NB4 (cell line): Measurements from ENCODE around the gene EPB41L3.

Experiments used
- MAX ChIP-seq: IDR thresholded peaks from 2 replicates; pipeline ENCODE4 v1.6.1; 2011; ENCODE audit warnings: low read depth, low read length
- MYC ChIP-seq: IDR thresholded peaks from 2 replicates; pipeline ENCODE4 v1.6.1; 2011; ENCODE audit warnings: low read depth, low read length
- POLR2A ChIP-seq: IDR thresholded peaks from 2 replicates; pipeline ENCODE4 v1.6.1; 2011; ENCODE audit warnings: mild to moderate bottlenecking; ENCODE audit not compliant: insufficient read length; ENCODE audit errors: extremely low read depth
- TF ChIP-seq, protein P1 (sequence below): IDR thresholded peaks from one replicate; pipeline ENCODE4 v1.5.1; 2012; ENCODE audit warnings: low read depth, low read length

GRCh38 chr18:5513947-5514346 is 29.9 kb downstream of the EPB41L3 start:
- TF ChIP-seq POLR2A (no peak), MAX (no peak), MYC (no peak)
- TF ChIP-seq, protein P1, sequence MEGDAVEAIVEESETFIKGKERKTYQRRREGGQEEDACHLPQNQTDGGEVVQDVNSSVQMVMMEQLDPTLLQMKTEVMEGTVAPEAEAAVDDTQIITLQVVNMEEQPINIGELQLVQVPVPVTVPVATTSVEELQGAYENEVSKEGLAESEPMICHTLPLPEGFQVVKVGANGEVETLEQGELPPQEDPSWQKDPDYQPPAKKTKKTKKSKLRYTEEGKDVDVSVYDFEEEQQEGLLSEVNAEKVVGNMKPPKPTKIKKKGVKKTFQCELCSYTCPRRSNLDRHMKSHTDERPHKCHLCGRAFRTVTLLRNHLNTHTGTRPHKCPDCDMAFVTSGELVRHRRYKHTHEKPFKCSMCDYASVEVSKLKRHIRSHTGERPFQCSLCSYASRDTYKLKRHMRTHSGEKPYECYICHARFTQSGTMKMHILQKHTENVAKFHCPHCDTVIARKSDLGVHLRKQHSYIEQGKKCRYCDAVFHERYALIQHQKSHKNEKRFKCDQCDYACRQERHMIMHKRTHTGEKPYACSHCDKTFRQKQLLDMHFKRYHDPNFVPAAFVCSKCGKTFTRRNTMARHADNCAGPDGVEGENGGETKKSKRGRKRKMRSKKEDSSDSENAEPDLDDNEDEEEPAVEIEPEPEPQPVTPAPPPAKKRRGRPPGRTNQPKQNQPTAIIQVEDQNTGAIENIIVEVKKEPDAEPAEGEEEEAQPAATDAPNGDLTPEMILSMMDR: no peak
